Measurements from ENCODE around the gene ABCA1. TPM values are rescaled to one million over a fixed set of nuclear protein-coding genes. Genes with fewer than 3 reads are reported as not detected.

The ABCA1 gene
- total and polyA plus RNA-seq, 2 of the 4 experiments (the other 2 are of a cell fraction), result 5.8 to 52.2 TPM

DNA sequence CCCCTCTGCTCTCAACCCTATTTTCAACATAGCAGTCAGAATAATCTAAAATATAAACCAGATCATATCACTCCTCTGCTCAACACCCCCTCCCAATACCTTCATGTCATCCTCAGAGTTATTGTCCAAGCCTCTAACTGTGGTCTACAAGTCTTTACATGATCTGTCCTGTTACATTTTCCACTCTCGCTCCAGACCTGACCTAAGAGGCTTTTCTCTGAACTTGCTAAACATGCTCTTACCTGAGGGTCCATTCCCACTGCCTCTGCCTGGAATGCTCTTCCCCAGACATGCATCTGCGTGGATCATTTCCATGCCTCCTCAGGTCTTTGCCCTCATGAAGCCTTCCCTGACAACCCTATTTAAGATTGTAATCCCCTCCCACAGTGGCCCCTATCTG, 152.0 kb downstream of the ABCA1 start:
- Histone ChIP-seq H3K23ac (ENCODE audit: low read depth, low read length) (no peak overlapping the region), H4K8ac (ENCODE audit: low read depth in 2 of 2, low read length in 2 of 2) (no peak overlapping the region), H3K9me3 (ENCODE audit: control insufficient read depth, insufficient read depth, low read length) (no peaks in the 10 kb centered on the region), H3K4me2 (ENCODE audit: low read depth, low read length) (no peak overlapping the region), H3K4ac (ENCODE audit: low read depth, low read length) (no peak overlapping the region), H3K9ac (ENCODE audit: low read depth, low read length) (no peak overlapping the region), H3K56ac (ENCODE audit: extremely low read depth, insufficient read depth, low read length) (no peak overlapping the region), H2BK5ac (ENCODE audit: low read depth, low read length, poor library complexity, severe bottlenecking) (no peak overlapping the region), H3K27ac (ENCODE audit: insufficient read depth, low read length) (no peak overlapping the region), H3K4me1 (ENCODE audit: control insufficient read depth, insufficient read depth, low read length) (no peaks in the 10 kb centered on the region), H2BK20ac (ENCODE audit: low read depth, low read length) (no peak overlapping the region), H3K14ac (replicated peaks; ENCODE audit: low read depth, low read length) (no peak overlapping the region), H3K36me3 (ENCODE audit: control insufficient read depth, insufficient read depth, low read length) (peaks cover 3% of the 10 kb centered on the region; the same call in 1 of the 2 replicates), H4K20me1 (ENCODE audit: insufficient read depth, low read length) (no peaks in the 10 kb centered on the region), H2AK5ac (ENCODE audit: low read depth, low read length) (no peak overlapping the region), H3K9me1 (ENCODE audit: insufficient read depth, low read length) (no peaks in the 10 kb centered on the region), H2AFZ (replicated peaks; ENCODE audit: low read length, poor library complexity) (no peak overlapping the region), H3K4me3 (ENCODE audit: insufficient read depth, low read depth, low read length) (no peak overlapping the region), H2BK120ac (ENCODE audit: low read depth, low read length) (no peak overlapping the region), H3K18ac (ENCODE audit: low read depth, low read length) (no peak overlapping the region), H3K79me1 (ENCODE audit: low read depth in 1 of 2, low read length in 2 of 2) (no peaks in the 10 kb centered on the region), H2AK9ac (replicated peaks; ENCODE audit: low read depth, low read length, poor library complexity) (no peak overlapping the region), H4K91ac (ENCODE audit: insufficient read depth, low read depth, low read length) (no peak overlapping the region), H2BK15ac (ENCODE audit: low read depth, low read length) (no peak overlapping the region), H4K5ac (ENCODE audit: low read depth, low read length) (no peak overlapping the region), H3K27me3 (ENCODE audit: control insufficient read depth, insufficient read depth, low read length) (no peaks in the 10 kb centered on the region)
- in situ Hi-C loops (cut with MboI; ENCODE audit: low sequenced_read_pairs), result no loop called here
- ATAC-seq (ENCODE audit: low read depth) (no peak), DNase-seq (no peak)
- no CpG with 5 or more reads among the region's 2 CpGs for WGBS, 2 experiments (ENCODE audit: extremely low coverage in 2 of 2, insufficient read length in 1 of 2)
- POLR2A ChIA-PET (ENCODE audit: unreplicated experiment), result no interaction called here
- intact Hi-C loops (cut with micrococcal nuclease), result no loop called here
- CTCF ChIA-PET, result no interaction called here
- dilution Hi-C loops (cut with HindIII; ENCODE audit: low sequenced_read_pairs, unreplicated experiment), result no loop called here
- TF ChIP-seq MAFK (IDR thresholded peaks at IDR 0.05; ENCODE audit: low read depth, low read length) (no peak), MXI1 (IDR thresholded peaks at IDR 0.05; ENCODE audit: borderline replicate concordance, low read depth, low read length) (no peak), RFX5 (IDR thresholded peaks at IDR 0.05; ENCODE audit: low read depth, low read length) (no peak), NFE2L2 (IDR thresholded peaks at IDR 0.05; ENCODE audit: low read depth, low read length) (no peak), MAZ (IDR thresholded peaks at IDR 0.05; ENCODE audit: borderline replicate concordance, low read depth, low read length) (no peak), BHLHE40 (IDR thresholded peaks at IDR 0.05; ENCODE audit: low read depth, low read length) (no peak)
- TF ChIP-seq, protein P1, sequence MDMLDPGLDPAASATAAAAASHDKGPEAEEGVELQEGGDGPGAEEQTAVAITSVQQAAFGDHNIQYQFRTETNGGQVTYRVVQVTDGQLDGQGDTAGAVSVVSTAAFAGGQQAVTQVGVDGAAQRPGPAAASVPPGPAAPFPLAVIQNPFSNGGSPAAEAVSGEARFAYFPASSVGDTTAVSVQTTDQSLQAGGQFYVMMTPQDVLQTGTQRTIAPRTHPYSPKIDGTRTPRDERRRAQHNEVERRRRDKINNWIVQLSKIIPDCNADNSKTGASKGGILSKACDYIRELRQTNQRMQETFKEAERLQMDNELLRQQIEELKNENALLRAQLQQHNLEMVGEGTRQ (IDR thresholded peaks at IDR 0.05; ENCODE audit: low read depth, low read length), result no peak
- TF ChIP-seq, protein P2, sequence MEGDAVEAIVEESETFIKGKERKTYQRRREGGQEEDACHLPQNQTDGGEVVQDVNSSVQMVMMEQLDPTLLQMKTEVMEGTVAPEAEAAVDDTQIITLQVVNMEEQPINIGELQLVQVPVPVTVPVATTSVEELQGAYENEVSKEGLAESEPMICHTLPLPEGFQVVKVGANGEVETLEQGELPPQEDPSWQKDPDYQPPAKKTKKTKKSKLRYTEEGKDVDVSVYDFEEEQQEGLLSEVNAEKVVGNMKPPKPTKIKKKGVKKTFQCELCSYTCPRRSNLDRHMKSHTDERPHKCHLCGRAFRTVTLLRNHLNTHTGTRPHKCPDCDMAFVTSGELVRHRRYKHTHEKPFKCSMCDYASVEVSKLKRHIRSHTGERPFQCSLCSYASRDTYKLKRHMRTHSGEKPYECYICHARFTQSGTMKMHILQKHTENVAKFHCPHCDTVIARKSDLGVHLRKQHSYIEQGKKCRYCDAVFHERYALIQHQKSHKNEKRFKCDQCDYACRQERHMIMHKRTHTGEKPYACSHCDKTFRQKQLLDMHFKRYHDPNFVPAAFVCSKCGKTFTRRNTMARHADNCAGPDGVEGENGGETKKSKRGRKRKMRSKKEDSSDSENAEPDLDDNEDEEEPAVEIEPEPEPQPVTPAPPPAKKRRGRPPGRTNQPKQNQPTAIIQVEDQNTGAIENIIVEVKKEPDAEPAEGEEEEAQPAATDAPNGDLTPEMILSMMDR (conservative IDR thresholded peaks at IDR 0.05; ENCODE audit: low read depth, low read length), result no peak
- BruUV-seq (replicated peaks), result no TSS peak
